Measurements from ENCODE around the gene KCNN1.

- TF ChIP-seq CTCF (IDR thresholded peaks at IDR 0.05) = peak in 4 of 7 experiments; percentile 15 to 42 (median 32)
- peak in 2 of 3 donors; percentile 23 to 34 for TF ChIP-seq POLR2A (IDR thresholded peaks at IDR 0.05)
Observed at GRCh38 chr19:18020212-18021085, 53.5 kb downstream of the KCNN1 start.
